ENCODE measurements around the gene FITM1. TPM values are rescaled to one million over a fixed set of nuclear protein-coding genes. Genes with fewer than 3 reads are reported as not detected.

The FITM1 gene
- total and polyA plus RNA-seq, 2 donors (not counting 3 experiments of a cell fraction or from before 2014, with no cell fraction given): 0.54 TPM; not detected in 1

- no peaks in the 10 kb centered on the region for H3K9me1 ChIP-seq (replicated peaks; ENCODE audit: control insufficient read depth, extremely low read depth, insufficient read depth, low read length)
- no peaks in the 10 kb centered on the region for H4K20me1 ChIP-seq (replicated peaks; ENCODE audit: control insufficient read depth, extremely low read depth, insufficient read depth, low read length)
- H3K27ac ChIP-seq (ENCODE audit: insufficient read depth, low read depth, low read length): no peak overlapping the region
- H3K79me2 ChIP-seq (ENCODE audit: control insufficient read depth, insufficient read depth, low read length): no peaks in the 10 kb centered on the region
- dilution Hi-C loops (cut with MboI; ENCODE audit: extremely low pct_ligation_motif_present, low sequenced_read_pairs): no loop called here
- intact Hi-C loops (cut with micrococcal nuclease): no loop called here
- no peaks in the 10 kb centered on the region for H3K9me3 ChIP-seq (replicated peaks; ENCODE audit: control insufficient read depth, insufficient read depth, low read length)
- no peak overlapping the region for H3K9ac ChIP-seq (replicated peaks; ENCODE audit: extremely low read depth, insufficient read depth, low read length)
- CTCF ChIA-PET: interaction anchor here (1.1 to 1.2 kb wide), 2 partner anchors 8 to 11 kb away, joined by 3 to 4 read pairs; no protein-coding TSS in a partner anchor
- H3K36me3 ChIP-seq (ENCODE audit: control insufficient read depth in 2 of 2, extremely low read depth in 1 of 2, insufficient read depth in 2 of 2, low read length in 2 of 2): peaks cover 0 to 24% of the 10 kb centered on the region in 2 experiments
- DNase-seq (ENCODE audit: low read depth, low spot score) (no peak), FAIRE-seq (no peak)
- H3K4me3 ChIP-seq (replicated peaks in 1 of 3; ENCODE audit: insufficient read depth in 1 of 3, low read depth in 1 of 3, low read length in 3 of 3): no peak overlapping the region
- no peaks in the 10 kb centered on the region for H3K4me1 ChIP-seq (ENCODE audit: control insufficient read depth, extremely low read depth, insufficient read depth, low read length)
- no TSS peak for BruUV-seq (replicated peaks)
- POLR2A ChIA-PET: no interaction called here
- no peak overlapping the region for H2AFZ ChIP-seq (ENCODE audit: low read depth, low read length)
- H3K27me3 ChIP-seq (ENCODE audit: control insufficient read depth in 2 of 2, insufficient read depth in 2 of 2, low read length in 2 of 2): no peaks in the 10 kb centered on the region
- no peak overlapping the region for H3K4me2 ChIP-seq (ENCODE audit: insufficient read depth, low read length)
- TF ChIP-seq GATA2 (IDR thresholded peaks at IDR 0.05; ENCODE audit: insufficient read depth, insufficient read length, low read depth, low read length) (no peak), EZH2 (IDR thresholded peaks at IDR 0.05; ENCODE audit: borderline replicate concordance, low read depth, low read length, severe bottlenecking) (no peak), CTCF (IDR thresholded peaks at IDR 0.05; ENCODE audit: extremely low read depth in 1 of 2, insufficient read depth in 1 of 2, low read depth in 1 of 2, low read length in 2 of 2) (no peak), MYC (IDR thresholded peaks at IDR 0.05; ENCODE audit: low read depth, low read length) (no peak), POLR2AphosphoS5 (IDR thresholded peaks at IDR 0.05; ENCODE audit: insufficient read depth, low read depth, low read length) (no peak), MAX (IDR thresholded peaks at IDR 0.05; ENCODE audit: insufficient read depth, insufficient read length) (no peak)
These were observed 47.4 kb downstream of the FITM1 start for GRCh38 chr14:24177891-24178290.
